Measurements from ENCODE around the gene OSBP.

- TF ChIP-seq, protein P1, sequence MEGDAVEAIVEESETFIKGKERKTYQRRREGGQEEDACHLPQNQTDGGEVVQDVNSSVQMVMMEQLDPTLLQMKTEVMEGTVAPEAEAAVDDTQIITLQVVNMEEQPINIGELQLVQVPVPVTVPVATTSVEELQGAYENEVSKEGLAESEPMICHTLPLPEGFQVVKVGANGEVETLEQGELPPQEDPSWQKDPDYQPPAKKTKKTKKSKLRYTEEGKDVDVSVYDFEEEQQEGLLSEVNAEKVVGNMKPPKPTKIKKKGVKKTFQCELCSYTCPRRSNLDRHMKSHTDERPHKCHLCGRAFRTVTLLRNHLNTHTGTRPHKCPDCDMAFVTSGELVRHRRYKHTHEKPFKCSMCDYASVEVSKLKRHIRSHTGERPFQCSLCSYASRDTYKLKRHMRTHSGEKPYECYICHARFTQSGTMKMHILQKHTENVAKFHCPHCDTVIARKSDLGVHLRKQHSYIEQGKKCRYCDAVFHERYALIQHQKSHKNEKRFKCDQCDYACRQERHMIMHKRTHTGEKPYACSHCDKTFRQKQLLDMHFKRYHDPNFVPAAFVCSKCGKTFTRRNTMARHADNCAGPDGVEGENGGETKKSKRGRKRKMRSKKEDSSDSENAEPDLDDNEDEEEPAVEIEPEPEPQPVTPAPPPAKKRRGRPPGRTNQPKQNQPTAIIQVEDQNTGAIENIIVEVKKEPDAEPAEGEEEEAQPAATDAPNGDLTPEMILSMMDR (IDR thresholded peaks at IDR 0.05) = no peak
- no peak for TF ChIP-seq POLR2AphosphoS5 (IDR thresholded peaks at IDR 0.05; ENCODE audit: insufficient read depth in 1 of 2, low read depth in 1 of 2)
- no peak for TF ChIP-seq POLR2A (IDR thresholded peaks at IDR 0.05)
These were observed 62.7 kb downstream of the OSBP start for GRCh38 chr11:59552844-59553243.
